HG03565 (cell line): ENCODE results near the gene JAKMIP1.

ENCODE experiments used
- ATAC-seq: cut with Tn5 transposase; IDR thresholded peaks from one replicate; pipeline ENCODE4 v1.9.1; 2021; ENCODE audit warnings: mild to moderate bottlenecking, moderate library complexity; ENCODE audit not compliant: unreplicated experiment

The JAKMIP1 gene

GRCh38 chr4:6200011-6200921 is at the start of gene JAKMIP1:
JAKMIP1 (minus strand) TSS chr4:6200549; CDS start chr4:6112850, 87,699 bp downstream.
- ATAC-seq = peak; percentile 76

GRCh38 chr4:6248394-6248793 is 48.0 kb upstream of the JAKMIP1 start:
- no peak for ATAC-seq

- no peak for ATAC-seq
These were observed 45.9 kb upstream of the JAKMIP1 start for GRCh38 chr4:6246170-6246634.

GRCh38 chr4:6245246-6246169 is 45.2 kb upstream of the JAKMIP1 start:
- ATAC-seq = no peak

GRCh38 chr4:6242271-6243029 is 42.1 kb upstream of the JAKMIP1 start:
- no peak for ATAC-seq

- no peak for ATAC-seq
These were observed 40.9 kb upstream of the JAKMIP1 start for GRCh38 chr4:6241062-6241845.

GRCh38 chr4:6239968-6240367 is 39.6 kb upstream of the JAKMIP1 start:
- ATAC-seq = no peak

GRCh38 chr4:6239486-6239885 is 39.1 kb upstream of the JAKMIP1 start:
- ATAC-seq = no peak

GRCh38 chr4:6236816-6237390 is 36.6 kb upstream of the JAKMIP1 start:
- ATAC-seq = no peak

GRCh38 chr4:6235901-6236640 is 35.7 kb upstream of the JAKMIP1 start:
- no peak for ATAC-seq

- no peak for ATAC-seq
These were observed 34.7 kb upstream of the JAKMIP1 start for GRCh38 chr4:6235012-6235411.

- no peak for ATAC-seq
These were observed 33.6 kb upstream of the JAKMIP1 start for GRCh38 chr4:6233929-6234328.

GRCh38 chr4:6232836-6233785 is 32.8 kb upstream of the JAKMIP1 start:
- no peak for ATAC-seq

GRCh38 chr4:6231663-6232165 is 31.4 kb upstream of the JAKMIP1 start:
- no peak for ATAC-seq

GRCh38 chr4:6230827-6231662 is 30.7 kb upstream of the JAKMIP1 start:
- no peak for ATAC-seq

GRCh38 chr4:6230502-6230785 is 30.1 kb upstream of the JAKMIP1 start:
- ATAC-seq = no peak
